Measurements from ENCODE around the gene CTXN2.

- TF ChIP-seq ZKSCAN8 (CRISPR knock-in tag; IDR thresholded peaks at IDR 0.05) (no peak), ZNF79 (CRISPR knock-in tag; IDR thresholded peaks at IDR 0.05; ENCODE audit: low read depth) (no peak), CTCF (IDR thresholded peaks at IDR 0.05 in 2 of 3, conservative IDR thresholded peaks at IDR 0.05 in 1 of 3; ENCODE audit: insufficient read depth in 2 of 3, low read depth in 1 of 3, low read length in 3 of 3) (no peak), ZNF511 (CRISPR knock-in tag; IDR thresholded peaks at IDR 0.05) (no peak)
Observed at GRCh38 chr15:48225771-48226170, 34.3 kb downstream of the CTXN2 start.

All from K562 (cell line).